ENCODE data around the gene MAGI1.

GRCh38 chr3:65925254-65925954, 113.3 kb downstream of the MAGI1 start:
- no peak for TF ChIP-seq CTCF (IDR thresholded peaks at IDR 0.05)
- TF ChIP-seq ESRRA (CRISPR knock-in tag; IDR thresholded peaks at IDR 0.05; ENCODE audit: borderline replicate concordance) = no peak
- no peak for TF ChIP-seq ELF4 (CRISPR knock-in tag; IDR thresholded peaks at IDR 0.05; ENCODE audit: low read depth)
- no peak for TF ChIP-seq PRRX2 (CRISPR knock-in tag; IDR thresholded peaks at IDR 0.05)
- TF ChIP-seq OVOL2 (CRISPR knock-in tag; IDR thresholded peaks at IDR 0.05; ENCODE audit: borderline replicate concordance) = no peak
- TF ChIP-seq TP53 (CRISPR knock-in tag; IDR thresholded peaks at IDR 0.05) = no peak
- TF ChIP-seq ZNF532 (CRISPR knock-in tag; IDR thresholded peaks at IDR 0.05; ENCODE audit: borderline replicate concordance) = no peak
- TF ChIP-seq, protein P1, sequence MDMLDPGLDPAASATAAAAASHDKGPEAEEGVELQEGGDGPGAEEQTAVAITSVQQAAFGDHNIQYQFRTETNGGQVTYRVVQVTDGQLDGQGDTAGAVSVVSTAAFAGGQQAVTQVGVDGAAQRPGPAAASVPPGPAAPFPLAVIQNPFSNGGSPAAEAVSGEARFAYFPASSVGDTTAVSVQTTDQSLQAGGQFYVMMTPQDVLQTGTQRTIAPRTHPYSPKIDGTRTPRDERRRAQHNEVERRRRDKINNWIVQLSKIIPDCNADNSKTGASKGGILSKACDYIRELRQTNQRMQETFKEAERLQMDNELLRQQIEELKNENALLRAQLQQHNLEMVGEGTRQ (CRISPR knock-in tag; IDR thresholded peaks at IDR 0.05) = no peak
- TF ChIP-seq ZNF416 (CRISPR knock-in tag; IDR thresholded peaks at IDR 0.05) = no peak
- TF ChIP-seq ZNF317 (CRISPR knock-in tag; IDR thresholded peaks at IDR 0.05; ENCODE audit: borderline replicate concordance, low read depth) = no peak
- no peak for TF ChIP-seq NR1H2 (CRISPR knock-in tag; IDR thresholded peaks at IDR 0.05)
- no peak for TF ChIP-seq CREB1 (CRISPR knock-in tag; IDR thresholded peaks at IDR 0.05)
- TF ChIP-seq JUN (CRISPR knock-in tag; IDR thresholded peaks at IDR 0.05) = no peak
- no peak for TF ChIP-seq ATF3 (CRISPR knock-in tag; conservative IDR thresholded peaks at IDR 0.05)

Data from WTC11 (cell line).